GM23338 (cell line): ENCODE results near the gene CDHR3. TPM values are rescaled to one million over a fixed set of nuclear protein-coding genes. Genes with fewer than 3 reads are reported as not detected.

Source experiments
- CTCF ChIP-seq, 2 experiments: fragments of 200-600 bp in 1 of 2; sonication (generic) in 1 of 2; conservative IDR thresholded peaks; 2 replicates each; pipeline versions ENCODE4 v1.5.1 to v1.6.1; 2016 to 2017; ENCODE audit warnings: antibody characterized with exemption in 2 of 2, low read depth in 2 of 2, mild to moderate bottlenecking in 2 of 2, moderate library complexity in 1 of 2
- EZH2 ChIP-seq: fragments of 200-600 bp; sonication (generic); IDR thresholded peaks from one replicate; pipeline ENCODE4 v1.8.0; 2017; ENCODE audit warnings: antibody characterized with exemption, mild to moderate bottlenecking, low read depth; ENCODE audit not compliant: unreplicated experiment
- JUNB ChIP-seq: IDR thresholded peaks from one replicate; pipeline ENCODE4 v1.6.1; 2016; ENCODE audit warnings: antibody characterized with exemption; ENCODE audit not compliant: unreplicated experiment
- POLR2AphosphoS5 ChIP-seq: IDR thresholded peaks from 2 replicates; pipeline ENCODE4 v1.6.1; 2016; ENCODE audit warnings: antibody characterized with exemption, low read depth
- REST ChIP-seq: IDR thresholded peaks from one replicate; pipeline ENCODE4 v1.6.1; 2018; ENCODE audit warnings: antibody characterized with exemption; ENCODE audit not compliant: unreplicated experiment
- STAT1 ChIP-seq: IDR thresholded peaks from one replicate; pipeline ENCODE4 v1.6.1; 2016; ENCODE audit warnings: antibody characterized with exemption; ENCODE audit not compliant: unreplicated experiment
- ZNF114 ChIP-seq: fragments of 250-450 bp; sonication (Bioruptor Pico); IDR thresholded peaks from 2 replicates; pipeline ENCODE4 v1.5.0; 2020; ENCODE audit warnings: mild to moderate bottlenecking, moderate library complexity
- ZNF331 ChIP-seq: fragments of 250-450 bp; sonication (Bioruptor Pico); IDR thresholded peaks from 2 replicates; pipeline ENCODE4 v1.5.0; 2020; ENCODE audit warnings: low read depth, mild to moderate bottlenecking, moderate library complexity
- ZNF462 ChIP-seq: fragments of 250-450 bp; sonication (Bioruptor Pico); IDR thresholded peaks from 2 replicates; pipeline ENCODE4 v1.5.0; 2020; ENCODE audit warnings: mild to moderate bottlenecking, moderate library complexity
- polyA plus RNA-seq: library from polyadenylated mRNA; unstranded; fragments of >200 nt; fragmentation: Nextera tagmentation; extraction: Ambion mirVana; gene quantifications from 2 replicates; pipeline ENCODE4 v1.2.1, GENCODE V29; 2016
- total RNA-seq: library from RNA; depleted of rRNA; stranded (reverse); fragments of >200 nt; shearing (Covaris generic); gene quantifications from 2 replicates; pipeline ENCODE4 v1.2.3, GENCODE V29; 2014

Gene CDHR3
- total and polyA plus RNA-seq, 2 experiments from 2014 or later, result 5.1 to 12.2 TPM

GRCh38 chr7:105989191-105989590 lies 26.1 kb downstream of the CDHR3 start (continued):
- TF ChIP-seq ZNF462 (CRISPR knock-in tag), result no peak
- TF ChIP-seq CTCF (conservative IDR thresholded peaks at IDR 0.05; ENCODE audit: low read depth in 2 of 2), result no peak
- TF ChIP-seq STAT1, result no peak
- TF ChIP-seq POLR2AphosphoS5, result no peak
- TF ChIP-seq EZH2, result no peak
- TF ChIP-seq REST, result no peak
- TF ChIP-seq JUNB, result no peak
- TF ChIP-seq ZNF331 (CRISPR knock-in tag), result no peak
- TF ChIP-seq ZNF114 (CRISPR knock-in tag), result no peak
